ENCODE data around the gene CTNND2. TPM values are rescaled to one million over a fixed set of nuclear protein-coding genes. Genes with fewer than 3 reads are reported as not detected.

The CTNND2 gene
- total RNA-seq, 1 donor from 2014 or later, result 143 TPM

DNA sequence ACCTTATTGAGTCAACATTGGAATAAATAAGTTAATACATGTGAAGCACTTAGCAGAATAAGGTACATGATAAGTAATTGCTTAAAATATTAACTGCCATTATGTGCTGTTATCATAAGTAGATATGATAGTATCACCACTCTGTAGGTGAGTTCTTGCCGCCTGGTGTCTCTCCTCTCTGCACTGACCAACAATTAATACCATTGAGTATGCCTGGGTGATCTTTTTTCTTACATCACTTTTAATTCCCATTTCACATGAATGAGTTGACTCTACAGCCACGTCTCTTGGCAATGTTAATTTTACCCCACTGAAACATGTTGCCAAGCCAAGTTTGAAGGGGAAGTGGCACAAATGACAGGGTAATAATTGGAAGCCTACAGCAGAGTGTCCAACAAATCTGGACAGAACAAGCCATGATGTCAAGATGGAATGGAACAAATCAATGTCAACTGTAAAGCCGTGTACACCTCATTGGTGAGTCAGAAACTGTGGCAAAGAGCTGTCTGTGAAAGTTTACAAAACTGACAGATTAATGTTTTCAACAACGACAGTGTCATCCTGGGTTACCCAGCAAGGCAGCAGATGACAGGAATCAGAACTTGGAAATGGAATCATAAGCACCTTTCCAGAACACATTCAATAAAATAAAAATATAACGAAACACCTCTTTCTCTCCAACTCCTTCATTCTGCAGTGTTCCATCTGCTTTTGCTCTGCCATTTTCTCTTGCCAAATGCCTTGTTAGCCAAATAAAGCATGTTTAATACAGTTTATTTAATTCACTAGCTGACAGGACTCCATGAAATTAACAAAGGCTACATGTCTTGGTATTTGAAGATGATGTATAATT lies 330.9 kb downstream of the CTNND2 start:
- no peaks in the 10 kb centered on the region for H3K9me3 Mint-ChIP-seq (ENCODE audit: low read depth)
- H3K27me3 Mint-ChIP-seq, result no peaks in the 10 kb centered on the region
- H3K36me3 Mint-ChIP-seq (ENCODE audit: insufficient read depth), result no peaks in the 10 kb centered on the region
- no peaks in the 10 kb centered on the region for H3K4me1 Mint-ChIP-seq (ENCODE audit: low read depth)
- H3K27ac Mint-ChIP-seq, result no peak overlapping the region
- TF ChIP-seq, protein P1, sequence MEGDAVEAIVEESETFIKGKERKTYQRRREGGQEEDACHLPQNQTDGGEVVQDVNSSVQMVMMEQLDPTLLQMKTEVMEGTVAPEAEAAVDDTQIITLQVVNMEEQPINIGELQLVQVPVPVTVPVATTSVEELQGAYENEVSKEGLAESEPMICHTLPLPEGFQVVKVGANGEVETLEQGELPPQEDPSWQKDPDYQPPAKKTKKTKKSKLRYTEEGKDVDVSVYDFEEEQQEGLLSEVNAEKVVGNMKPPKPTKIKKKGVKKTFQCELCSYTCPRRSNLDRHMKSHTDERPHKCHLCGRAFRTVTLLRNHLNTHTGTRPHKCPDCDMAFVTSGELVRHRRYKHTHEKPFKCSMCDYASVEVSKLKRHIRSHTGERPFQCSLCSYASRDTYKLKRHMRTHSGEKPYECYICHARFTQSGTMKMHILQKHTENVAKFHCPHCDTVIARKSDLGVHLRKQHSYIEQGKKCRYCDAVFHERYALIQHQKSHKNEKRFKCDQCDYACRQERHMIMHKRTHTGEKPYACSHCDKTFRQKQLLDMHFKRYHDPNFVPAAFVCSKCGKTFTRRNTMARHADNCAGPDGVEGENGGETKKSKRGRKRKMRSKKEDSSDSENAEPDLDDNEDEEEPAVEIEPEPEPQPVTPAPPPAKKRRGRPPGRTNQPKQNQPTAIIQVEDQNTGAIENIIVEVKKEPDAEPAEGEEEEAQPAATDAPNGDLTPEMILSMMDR (IDR thresholded peaks at IDR 0.05; ENCODE audit: unreplicated experiment), result no peak
- no peak for DNase-seq (ENCODE audit: low spot score, unreplicated experiment)
- no peak overlapping the region for H3K4me3 Mint-ChIP-seq (ENCODE audit: low read depth)

DNA sequence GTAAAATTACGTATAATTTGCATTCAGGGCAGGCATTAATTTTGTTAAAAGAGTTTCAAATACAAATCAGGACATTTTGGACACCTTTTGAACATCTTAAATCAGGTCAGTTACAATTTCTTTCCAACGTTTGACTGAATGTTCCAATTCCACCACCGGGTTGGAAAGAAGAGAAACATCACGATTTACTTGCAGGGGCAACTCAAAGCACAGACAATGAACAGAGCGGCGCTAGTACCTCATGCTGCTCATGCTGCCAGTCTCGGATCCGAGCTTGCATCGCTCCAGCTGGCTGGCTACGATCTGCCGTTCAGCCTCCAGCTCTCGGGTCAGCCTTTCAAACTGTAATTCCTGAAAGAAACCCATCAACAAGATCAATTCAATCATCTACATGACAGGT lies 339.5 kb downstream of the CTNND2 start:
- Mint-ChIP-seq H3K27ac (no peak overlapping the region), H3K9me3 (ENCODE audit: low read depth) (peaks cover 6% of the 10 kb centered on the region), H3K36me3 (ENCODE audit: insufficient read depth) (peaks cover 17% of the 10 kb centered on the region), H3K4me1 (ENCODE audit: low read depth) (no peaks in the 10 kb centered on the region), H3K27me3 (no peaks in the 10 kb centered on the region), H3K4me3 (ENCODE audit: low read depth) (no peak overlapping the region)
- TF ChIP-seq, protein P1 (IDR thresholded peaks at IDR 0.05; ENCODE audit: unreplicated experiment), result no peak
- no peak for DNase-seq (ENCODE audit: low spot score, unreplicated experiment)

DNA sequence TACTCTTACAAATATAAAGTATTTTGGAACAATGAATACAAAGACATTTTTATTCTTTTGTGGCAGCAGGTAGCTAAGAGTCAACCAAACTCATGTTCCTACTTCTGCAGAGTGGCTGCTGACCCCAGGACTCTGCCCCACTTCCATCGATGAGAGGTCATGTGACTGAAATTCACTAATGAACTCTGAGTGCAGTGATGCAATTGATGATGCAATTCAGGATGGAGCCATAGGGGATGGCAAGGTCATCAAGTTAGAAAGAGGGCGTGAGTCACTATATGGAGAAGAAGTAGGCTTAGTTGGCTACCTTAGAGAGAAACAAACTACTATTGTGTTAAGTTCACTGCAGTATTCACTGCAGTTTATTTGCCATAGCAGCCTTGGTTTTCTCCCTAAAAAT lies 340.4 kb downstream of the CTNND2 start:
- Mint-ChIP-seq H3K4me1 (ENCODE audit: low read depth) (no peaks in the 10 kb centered on the region), H3K27me3 (no peaks in the 10 kb centered on the region), H3K36me3 (ENCODE audit: insufficient read depth) (peaks cover 20% of the 10 kb centered on the region), H3K4me3 (ENCODE audit: low read depth) (no peak overlapping the region), H3K9me3 (ENCODE audit: low read depth) (peaks cover 6% of the 10 kb centered on the region), H3K27ac (no peak overlapping the region)
- DNase-seq (ENCODE audit: low spot score, unreplicated experiment), result no peak
- TF ChIP-seq, protein P1 (IDR thresholded peaks at IDR 0.05; ENCODE audit: unreplicated experiment), result no peak

DNA sequence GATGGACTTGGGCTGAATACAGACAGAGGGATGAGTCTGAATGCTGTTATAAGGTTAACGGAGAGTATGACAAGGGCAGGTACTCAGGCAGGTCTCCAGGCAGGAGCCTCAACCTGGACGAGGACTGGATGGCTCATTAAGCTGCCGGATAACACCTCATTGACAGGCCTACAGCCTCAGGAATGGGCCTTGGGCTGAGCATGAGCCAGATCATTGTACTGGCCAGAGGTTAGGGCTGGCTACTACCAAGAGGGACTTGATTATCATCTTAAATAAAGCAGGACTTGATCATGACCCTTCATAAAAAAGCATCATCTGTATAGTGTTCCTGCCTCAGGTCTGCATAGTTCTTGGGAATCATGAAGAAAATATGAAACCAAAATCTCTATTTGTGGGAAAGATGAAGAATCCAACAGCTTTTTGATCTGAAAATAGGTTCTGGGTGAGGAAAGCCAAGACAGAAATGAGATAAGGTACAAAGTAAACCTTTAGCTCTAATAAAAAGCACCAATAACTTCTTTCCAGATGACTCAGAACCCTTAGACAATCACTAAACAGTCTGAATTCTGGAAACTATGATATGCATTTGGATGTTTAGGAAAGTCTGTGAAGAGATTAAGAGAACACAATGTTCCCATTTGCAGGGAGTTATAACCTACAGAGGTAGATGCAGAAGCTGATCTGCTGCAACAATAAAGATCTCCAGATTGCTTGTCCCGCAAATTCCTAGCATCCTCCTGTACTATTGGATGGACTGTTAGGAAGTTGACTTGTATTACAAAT lies 343.1 kb downstream of the CTNND2 start:
- H3K4me1 Mint-ChIP-seq (ENCODE audit: low read depth), result no peaks in the 10 kb centered on the region
- no peak for DNase-seq (ENCODE audit: low spot score, unreplicated experiment)
- peaks cover 26% of the 10 kb centered on the region for H3K36me3 Mint-ChIP-seq (ENCODE audit: insufficient read depth)
- H3K27me3 Mint-ChIP-seq, result no peaks in the 10 kb centered on the region
- peaks cover 6% of the 10 kb centered on the region for H3K9me3 Mint-ChIP-seq (ENCODE audit: low read depth)
- no peak overlapping the region for H3K27ac Mint-ChIP-seq
- no peak overlapping the region for H3K4me3 Mint-ChIP-seq (ENCODE audit: low read depth)
- TF ChIP-seq, protein P1 (IDR thresholded peaks at IDR 0.05; ENCODE audit: unreplicated experiment), result no peak

DNA sequence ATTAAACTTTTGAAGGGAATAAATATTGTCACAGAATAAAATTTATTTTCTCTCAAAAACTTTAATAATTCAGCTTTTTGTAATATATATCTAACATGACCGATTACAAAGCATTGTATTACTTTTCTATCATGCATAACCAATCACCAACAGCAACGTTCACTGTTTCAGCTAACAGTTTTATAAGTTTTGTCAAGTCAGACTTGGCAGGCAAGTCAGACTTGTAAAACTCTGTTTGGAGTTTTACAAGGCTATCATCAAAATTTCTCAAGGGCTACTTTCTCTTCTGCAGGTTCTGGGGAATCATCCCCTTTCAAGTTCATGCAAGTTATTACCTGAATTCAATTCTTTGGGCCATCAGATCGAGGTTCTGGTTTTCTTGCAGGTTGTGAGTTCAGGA lies 347.2 kb downstream of the CTNND2 start:
- no peaks in the 10 kb centered on the region for H3K27me3 Mint-ChIP-seq
- no peak overlapping the region for H3K4me3 Mint-ChIP-seq (ENCODE audit: low read depth)
- H3K4me1 Mint-ChIP-seq (ENCODE audit: low read depth), result no peaks in the 10 kb centered on the region
- TF ChIP-seq, protein P1 (IDR thresholded peaks at IDR 0.05; ENCODE audit: unreplicated experiment), result no peak
- H3K9me3 Mint-ChIP-seq (ENCODE audit: low read depth), result peaks cover 3% of the 10 kb centered on the region
- H3K27ac Mint-ChIP-seq, result peak overlapping the region; percentile 17
- peaks cover 17% of the 10 kb centered on the region for H3K36me3 Mint-ChIP-seq (ENCODE audit: insufficient read depth)
- DNase-seq (ENCODE audit: low spot score, unreplicated experiment), result no peak

Measured in progenitor cell of endocrine pancreas (in vitro differentiated cells).